ENCODE measurements around the gene TSPYL6.

Gene TSPYL6

DNA sequence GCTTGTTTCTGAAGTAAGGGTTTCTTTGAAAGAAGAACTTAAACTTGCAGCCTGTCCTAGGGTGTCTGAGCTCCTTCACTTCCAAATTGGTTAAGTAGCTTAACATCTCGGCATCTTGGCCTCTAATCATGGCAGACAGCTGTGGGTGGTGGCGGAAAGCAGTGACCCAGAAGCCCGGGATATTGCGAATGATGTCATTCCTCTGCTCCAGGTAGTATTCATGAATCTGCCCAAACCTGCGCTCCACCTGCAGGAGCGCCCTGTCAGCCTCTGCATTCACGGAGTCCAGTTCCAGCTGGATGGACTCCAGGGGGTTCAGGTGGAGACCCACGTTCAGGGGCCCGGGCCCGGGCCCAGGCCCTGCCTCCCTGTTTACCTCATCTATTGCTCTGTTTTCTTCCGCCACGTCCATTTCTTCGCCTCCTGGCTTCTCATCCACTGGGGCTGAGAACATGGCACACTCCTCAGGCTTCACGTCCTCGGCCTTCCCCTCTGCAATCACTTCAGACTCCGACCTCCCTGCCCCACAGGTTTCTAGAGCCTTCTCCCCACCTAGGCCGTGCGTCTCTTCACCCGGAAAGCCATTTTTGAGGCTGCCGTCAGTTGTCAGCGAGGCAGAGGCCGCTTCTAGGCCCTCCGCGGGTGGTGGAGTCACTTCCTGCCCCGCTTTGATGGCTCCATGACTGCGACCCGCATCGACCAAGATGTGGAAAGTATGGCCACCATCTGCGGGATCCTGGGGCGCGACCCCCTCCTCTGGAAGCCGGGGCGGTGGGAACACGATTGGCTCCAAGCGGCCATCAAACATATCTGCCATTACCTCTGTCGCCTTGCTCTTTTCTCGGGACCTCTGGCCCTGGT, 569 bp downstream of the TSPYL6 start:
- DNase-seq, result no peak

DNA sequence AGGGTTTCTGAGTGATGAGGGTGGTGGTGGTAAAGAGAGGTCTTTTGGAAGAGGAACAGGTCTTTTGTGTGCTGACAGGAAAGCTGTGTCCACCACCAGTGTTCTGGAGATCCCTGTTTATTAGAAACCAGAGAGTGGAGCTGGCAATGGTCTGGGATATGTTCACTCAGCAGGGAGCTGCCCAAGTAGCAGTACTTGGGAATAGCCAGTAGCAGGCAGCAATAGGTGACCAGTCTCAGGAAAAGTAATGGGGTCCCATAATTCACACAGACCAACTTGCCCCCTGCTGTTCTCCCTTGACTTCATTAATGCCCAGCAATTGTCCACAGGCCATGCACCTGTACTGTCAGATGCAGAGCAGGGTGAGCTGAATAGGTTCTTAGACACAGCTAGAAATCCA, 1.8 kb downstream of the TSPYL6 start:
- no peak for DNase-seq

DNA sequence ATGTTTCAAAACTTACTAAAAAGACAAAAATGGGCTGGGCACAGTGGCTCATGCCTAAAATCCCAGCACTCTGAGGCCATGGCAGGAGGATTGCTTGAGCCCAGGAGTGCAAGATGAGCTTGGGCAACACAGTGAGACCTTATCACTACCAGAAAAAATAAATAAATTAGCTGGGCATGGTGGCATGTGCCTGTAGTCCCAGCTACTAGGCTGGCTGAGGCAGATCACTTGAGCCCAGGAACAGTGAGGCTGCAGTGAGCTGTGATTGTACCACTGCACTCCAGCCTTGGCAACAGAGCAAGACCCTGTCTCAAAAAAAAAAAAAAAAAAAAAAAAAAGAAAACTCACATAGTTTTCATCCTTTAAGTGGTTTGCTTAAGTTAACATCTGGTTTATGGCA, 6.4 kb downstream of the TSPYL6 start:
- no peak for DNase-seq

DNA sequence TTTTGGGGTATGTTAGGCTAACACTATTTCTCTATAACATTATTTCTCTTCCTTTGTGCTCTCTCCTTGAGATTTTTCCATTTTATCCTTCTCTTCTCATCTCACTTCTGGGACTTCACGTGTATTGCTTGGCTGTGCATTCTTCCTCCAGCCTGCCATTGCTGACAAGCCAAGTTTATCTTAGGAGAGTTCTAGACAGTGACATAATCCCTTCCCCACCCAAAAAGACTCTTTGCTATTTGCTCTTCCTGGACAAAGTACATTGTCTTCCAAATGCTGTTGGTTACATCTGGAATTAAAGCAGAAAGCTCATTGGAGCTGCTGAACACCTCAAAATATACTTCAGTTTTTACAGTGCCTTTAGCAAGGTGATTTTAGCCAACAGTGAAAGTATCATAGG, 8.9 kb downstream of the TSPYL6 start:
- peak; percentile 16 for DNase-seq

DNA sequence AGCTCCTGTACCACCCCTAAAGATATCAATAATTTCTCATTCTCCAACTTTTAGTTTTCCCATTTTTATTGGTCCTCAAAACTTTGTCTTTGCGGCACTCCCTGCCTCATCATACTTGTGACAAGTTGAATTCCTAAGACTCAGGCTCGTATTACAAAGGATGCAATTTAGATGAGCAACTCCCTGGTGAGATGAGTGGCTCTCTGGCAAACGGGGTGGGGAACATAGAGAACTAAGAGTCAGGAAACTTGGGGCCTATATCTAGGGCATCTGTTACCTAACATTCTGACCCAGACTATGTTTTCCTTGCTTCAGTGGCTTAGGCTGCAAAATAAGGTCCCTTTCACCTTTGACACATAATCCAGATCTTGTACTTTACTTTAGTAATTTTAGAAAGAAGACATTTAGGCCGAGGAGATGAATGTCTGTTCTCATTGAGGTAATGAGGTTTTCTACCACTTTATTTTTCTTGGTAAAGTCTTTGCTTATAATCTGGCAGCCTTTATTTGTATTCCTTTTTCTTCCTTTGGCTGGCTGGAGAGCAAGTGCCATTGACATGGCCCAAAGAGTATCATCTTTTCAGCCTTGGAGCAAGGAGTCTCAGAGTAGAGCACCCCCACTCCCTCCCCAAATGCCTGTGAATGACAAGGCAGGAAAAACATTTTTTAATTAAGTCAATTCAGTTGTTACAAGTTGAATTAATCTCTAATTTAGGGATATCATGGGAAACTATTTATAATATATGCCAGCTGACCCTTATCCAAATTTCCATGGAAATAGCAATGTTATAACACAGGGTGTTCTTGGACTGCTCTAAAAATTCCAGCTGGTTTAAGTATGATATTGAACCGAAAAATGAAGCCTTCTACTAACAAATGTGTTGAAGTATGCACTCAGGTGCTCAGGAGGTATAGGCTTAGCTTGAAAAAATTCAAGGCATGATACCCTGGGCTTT, 15.2 kb downstream of the TSPYL6 start:
- peak; percentile 72 for DNase-seq

DNA sequence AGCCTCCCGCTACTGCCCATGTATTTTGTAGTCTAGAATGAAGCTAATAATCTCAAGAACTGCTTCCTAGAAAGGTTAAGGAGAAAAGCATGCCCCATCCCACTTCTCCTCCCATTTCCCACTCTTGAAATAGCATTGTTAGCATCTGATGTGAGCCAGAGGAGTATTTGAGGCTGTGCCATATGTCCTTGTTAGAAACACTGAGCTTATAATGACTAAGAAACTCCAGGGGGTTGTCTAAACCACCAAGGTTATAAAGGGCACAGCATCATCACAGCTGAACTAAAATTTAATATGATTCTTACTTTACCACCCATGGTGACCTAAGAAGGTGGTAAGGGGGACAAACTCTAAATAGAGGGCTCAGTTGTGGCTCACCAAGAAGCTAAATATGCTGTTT, 16.6 kb downstream of the TSPYL6 start:
- DNase-seq, result peak; percentile 91

DNA sequence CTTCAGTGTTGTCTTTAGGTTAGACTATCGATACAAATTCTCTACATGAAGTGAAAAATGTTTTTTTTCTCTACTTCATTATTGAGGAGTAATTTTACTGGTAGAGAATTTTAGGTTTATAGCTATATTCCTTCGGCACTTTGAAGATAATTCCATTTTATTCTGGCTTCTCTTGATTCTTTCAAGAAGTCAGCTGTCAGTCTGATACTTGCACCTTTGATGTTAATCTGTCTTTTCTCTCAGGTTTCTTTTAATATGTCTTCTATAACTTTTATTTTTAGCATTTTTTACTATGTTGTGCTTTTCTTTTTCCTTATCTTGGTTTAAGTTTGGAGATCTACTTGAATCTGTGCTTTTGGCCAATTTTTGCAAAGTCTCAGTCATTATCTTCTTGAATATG, 18.6 kb downstream of the TSPYL6 start:
- DNase-seq, result no peak

DNA sequence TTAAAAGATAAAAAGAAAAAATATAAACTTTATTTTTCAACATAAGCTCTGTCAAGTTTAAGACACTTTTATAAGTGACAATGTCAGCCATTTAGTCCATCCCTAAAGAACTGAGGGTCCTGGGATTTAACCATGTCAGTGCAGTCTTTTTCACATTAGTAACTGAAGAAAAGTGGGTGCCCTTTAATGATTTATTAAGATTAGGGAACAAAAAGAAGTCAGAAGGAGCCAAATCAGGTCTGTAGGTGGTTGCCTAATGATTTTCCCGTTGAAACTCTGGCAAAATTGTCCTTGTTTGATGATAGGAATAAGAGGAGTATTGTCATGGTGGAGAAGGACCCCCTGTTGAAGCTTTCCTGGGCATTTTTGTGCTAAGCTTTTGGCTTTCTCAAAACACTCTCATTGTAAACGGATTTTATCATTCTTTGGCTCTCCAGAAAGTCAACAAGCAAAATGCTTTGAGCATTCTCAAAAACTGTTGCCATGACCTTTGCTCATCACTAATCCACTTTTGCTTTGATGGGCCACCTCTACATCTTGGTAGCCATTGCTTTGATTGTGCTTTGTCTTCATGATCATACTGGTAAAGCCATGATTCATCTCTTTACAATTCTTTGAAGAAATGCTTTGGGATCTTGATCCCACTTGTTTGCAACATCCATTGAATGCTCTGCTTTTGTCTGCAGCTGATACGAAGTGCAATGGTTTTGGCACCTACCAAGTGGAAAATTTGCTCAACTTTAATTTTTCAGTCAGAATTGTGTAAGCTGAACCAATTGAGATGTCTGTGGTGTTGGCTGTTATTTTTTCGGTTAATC, 22.0 kb downstream of the TSPYL6 start:
- DNase-seq, result no peak

DNA sequence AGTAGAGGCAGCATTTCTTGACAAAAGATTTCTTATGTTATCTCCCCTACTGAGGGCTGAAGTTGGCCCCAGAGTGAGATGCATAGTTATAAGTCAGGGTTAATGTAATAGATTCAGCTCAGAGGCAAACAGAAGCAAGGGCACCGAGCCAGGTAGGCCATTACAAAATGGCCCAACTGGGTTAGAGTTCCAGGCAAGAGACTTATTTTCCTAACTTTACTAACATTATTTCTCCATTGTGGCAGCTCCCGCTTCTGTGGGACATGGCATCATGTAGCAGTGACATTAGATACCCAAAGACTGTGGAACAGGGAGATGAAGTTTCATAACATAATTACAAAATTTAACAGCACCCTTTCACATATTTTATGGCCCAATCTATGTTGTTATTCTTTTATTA, 27.1 kb downstream of the TSPYL6 start:
- no peak for DNase-seq

DNA sequence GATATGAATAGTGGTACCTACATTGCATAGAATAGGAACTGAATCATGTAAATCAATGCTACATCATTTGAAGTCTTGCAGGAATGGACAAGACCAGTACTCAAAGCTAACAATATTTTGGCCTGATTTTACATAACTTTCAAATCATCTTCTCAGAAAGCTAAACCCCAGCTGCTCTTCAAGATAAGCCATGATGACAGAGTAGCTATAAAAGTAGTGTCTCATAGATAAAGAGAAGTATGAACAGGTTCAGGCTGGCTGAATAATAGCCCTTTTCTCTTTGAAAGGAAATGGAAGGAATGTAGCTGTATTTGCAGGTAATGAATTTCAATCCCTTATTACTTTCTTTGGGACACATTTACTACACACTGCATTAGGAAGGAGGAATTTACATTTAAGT, 28.2 kb downstream of the TSPYL6 start:
- no peak for DNase-seq

DNA sequence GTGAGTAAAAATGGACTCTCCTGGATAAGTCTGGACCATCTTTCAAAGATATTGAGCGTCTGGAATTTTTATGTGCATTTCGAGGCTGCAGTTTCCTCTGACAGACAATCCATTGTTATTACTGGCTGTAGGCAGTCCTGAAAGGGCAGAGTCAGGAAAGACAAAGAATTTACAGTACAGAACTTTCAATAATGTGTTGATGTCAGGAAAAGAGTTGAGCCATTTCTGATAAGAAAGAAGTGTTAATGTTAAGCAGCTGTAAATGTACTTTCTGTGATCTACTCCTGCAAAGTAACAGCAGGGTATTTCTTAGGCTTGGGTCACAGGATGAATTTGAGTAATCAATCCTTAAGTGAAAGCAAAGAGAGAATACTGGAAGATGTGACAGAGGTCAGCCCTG, 29.8 kb downstream of the TSPYL6 start:
- no peak for DNase-seq

DNA sequence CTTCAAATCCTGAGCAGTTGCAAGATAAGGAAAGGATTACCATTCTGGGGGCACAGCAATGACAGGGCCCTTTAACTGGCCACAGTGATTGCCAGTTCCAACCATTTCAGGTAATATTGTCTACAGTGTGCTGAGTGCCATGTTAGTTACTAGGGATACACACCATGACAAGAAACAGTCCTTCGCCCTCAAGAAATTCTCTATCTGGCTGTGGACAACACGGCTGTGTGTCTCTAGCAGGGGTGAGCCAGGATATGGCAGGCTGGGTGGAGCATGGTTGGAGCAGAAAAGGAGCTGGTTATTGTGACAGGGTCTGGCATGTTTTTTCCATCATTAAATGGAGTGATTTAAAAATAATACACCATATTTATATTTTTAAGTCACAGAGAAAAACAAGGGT, 31.0 kb downstream of the TSPYL6 start:
- no peak for DNase-seq

DNA sequence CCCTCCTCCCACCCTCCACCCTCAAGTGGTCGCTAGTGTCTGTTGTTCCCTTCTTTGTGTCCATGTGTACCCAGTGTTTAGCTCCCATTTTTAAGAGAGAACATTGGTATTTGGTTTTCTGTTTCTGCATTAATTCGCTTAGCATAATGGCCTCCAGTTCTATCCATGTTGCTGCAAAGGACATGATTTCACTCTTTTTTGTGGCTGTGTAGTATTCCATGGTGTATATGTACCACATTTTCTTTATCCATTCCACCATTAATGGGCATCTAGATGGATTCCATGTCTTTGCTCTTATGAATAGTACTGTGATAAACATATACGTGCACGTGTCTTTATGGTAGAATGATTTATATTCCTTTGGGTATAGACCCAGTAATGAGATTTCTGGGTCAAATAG, 42.9 kb downstream of the TSPYL6 start:
- DNase-seq, result no peak

DNA sequence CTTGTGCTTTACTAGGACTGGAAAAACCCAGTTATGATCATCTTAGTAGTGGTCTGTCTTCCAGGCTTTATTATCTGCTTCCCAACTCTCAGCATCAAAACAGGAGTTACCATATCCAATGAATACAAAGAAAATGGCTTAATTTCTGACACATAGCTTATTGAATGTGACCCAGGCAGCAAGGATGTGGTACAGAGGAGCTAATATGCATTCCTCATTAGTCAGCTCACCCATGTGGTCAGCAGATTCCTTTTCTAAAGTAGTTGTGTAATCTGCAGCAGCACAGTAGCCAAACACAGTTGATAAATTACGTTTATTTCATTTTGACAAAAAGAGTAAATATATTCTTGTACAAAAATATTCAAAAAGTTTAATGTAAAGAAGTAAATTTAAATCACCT, 43.6 kb downstream of the TSPYL6 start:
- peak; percentile 95 for DNase-seq

DNA sequence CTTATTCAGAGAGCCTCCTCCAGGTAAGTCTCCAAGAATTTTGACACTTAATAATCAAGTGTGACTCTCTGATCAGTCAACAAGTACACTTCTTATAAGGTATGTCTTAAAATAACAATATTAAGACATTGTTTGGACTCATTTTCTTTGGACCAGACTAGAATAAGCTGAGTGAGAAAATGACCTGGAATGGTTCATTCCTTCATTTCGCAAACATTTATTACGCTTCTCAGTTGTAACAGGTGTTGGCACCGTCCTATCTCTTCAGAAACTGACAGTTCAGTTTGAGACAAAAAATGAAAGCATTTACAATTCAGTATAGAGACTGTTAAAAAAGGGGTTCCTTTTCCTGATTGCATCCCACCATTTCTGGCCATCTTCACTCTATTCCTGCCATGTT, 46.6 kb downstream of the TSPYL6 start:
- DNase-seq, result no peak

DNA sequence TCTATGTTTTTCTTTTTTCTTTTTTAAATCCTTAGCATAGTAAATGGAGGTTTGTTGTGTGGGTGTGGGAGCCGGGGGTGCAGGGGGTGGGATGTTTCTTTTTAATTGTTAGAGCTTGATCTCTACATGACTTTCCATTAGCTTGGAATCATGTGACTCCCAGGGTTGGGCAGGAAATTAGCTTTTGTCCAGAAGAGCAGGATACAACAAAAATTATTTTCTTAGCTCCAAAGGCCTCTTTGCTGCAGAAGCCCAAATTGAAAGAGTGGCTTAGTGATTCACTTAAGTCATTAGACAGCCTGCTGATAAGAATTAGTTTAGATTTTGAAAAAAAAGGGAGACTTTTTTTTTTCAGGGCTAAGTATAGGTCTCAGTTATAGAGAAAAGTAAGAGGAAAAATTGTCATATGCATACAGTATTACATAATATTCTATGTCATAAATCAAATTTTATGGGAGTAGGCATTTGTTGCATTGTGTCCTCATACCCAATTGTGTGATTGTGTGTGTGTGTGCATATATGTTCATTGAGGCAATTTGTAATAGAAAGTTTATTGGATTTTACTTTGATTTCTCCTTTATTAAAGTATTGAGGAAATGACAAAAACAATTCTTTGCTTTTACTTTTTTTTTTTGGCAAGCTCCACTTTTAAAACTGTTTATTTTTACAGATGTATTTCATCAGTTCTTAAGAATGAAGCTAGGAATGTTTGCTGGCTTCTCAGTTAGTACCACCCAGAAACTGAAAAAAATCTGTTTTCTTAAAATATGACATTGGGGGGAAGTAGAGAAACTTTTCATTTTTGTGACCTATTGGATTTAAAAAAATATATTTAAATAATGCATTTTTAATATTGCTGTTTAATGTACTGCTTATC, 47.4 kb downstream of the TSPYL6 start:
- peak; percentile 77 for DNase-seq

DNA sequence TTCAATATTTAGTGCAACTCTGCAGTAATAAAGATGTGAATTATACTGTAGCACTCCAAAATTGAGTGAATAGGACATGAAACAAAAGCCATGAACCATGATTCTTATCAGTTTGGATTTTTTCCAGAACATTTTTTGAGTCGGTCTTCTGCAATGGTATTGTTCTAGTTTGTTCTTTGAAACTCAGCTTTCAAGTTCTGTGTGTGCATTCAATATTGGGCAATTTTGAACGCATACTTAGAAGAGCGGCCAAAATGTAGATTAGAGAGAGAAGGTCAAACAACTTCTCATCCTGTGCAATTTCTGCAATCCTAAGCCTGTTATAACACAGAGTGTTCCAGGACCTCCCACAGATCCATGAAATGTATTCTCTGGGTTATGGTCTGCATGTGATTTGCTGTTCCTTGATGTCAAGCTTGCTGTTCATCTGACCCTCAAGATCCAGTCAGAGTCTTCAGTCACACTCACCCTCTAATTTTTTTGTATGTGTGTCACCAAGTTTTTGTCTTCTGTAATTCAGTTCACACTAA, 48.3 kb downstream of the TSPYL6 start:
- DNase-seq, result peak; percentile 57

DNA sequence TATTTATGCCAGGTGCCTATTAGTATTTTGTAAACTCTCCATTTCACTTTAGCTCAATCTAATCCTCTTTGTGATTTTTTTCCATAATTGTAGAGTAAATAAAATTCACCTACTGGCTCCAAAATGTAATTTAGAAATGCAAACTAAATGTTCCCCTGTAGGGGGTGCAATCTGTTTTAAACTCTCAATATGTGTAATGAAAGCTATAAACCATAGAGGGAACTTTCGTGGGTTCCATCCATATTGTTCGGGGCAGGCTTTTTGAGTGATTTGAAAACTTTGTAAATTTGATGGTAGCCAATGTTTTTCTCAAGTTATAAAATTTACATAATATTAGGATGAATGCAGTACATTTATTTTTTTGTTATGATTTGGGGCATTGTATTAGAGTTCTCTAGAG, 49.4 kb downstream of the TSPYL6 start:
- peak; percentile 60 for DNase-seq

DNA sequence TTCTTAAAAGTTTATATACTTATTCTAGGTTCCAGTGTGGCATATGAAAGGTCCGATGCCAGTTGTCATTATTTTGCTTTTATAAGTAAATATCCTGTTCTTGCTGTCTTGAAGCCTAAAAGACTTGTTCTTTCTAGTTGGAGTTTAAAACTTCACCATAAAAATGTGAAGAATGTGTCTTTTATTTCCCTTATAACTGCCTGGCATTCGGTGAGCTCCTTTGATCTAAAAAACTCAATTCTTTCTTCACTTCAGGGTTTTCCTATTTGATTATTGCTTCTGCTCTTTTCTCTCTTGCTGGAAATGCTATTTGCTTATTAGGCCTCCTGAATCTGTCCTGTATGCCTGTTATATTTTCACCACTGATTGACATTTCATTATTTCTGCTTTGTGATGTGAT, 51.6 kb downstream of the TSPYL6 start:
- DNase-seq, result peak; percentile 9
